GM18507 (cell line): ENCODE results near the gene FAM83E.
"Not testable (repeated sequence)": the region's sequence is repeated elsewhere in the genome, so short reads cannot be mapped to it uniquely, and the experiment has no call there.

Source experiments
- DNase-seq: peaks from one replicate; pipeline ENCODE4 v3.0.0; 2011; ENCODE audit warnings: low read depth; ENCODE audit not compliant: insufficient read length; ENCODE audit errors: extremely low spot score
- FAIRE-seq: peaks from 2 replicates; lab custom pipeline; 2011; peaks lifted over from hg19 to GRCh38; lab: Jason Lieb, UNC

The FAM83E gene

GRCh38 chr19:48644355-48644754 lies 29.5 kb upstream of the FAM83E start:
- no peak for DNase-seq
- no peak for FAIRE-seq

- DNase-seq, result no peak
- no peak for FAIRE-seq
Measured at GRCh38 chr19:48642862-48643261, 28.0 kb upstream of the FAM83E start.

GRCh38 chr19:48641850-48642249 lies 27.0 kb upstream of the FAM83E start:
- FAIRE-seq, result no peak

GRCh38 chr19:48639483-48640375 lies 24.9 kb upstream of the FAM83E start:
- no peak for FAIRE-seq
- no peak for DNase-seq

More at GRCh38 chr19:48641850-48642249, 27.0 kb upstream of the FAM83E start:
- DNase-seq, result no peak

- DNase-seq, result no peak
- no peak for FAIRE-seq
Measured at GRCh38 chr19:48638831-48639381, 24.0 kb upstream of the FAM83E start.

- DNase-seq (no peak), FAIRE-seq (no peak)
Measured at GRCh38 chr19:48637948-48638830, 23.3 kb upstream of the FAM83E start.

- peak; percentile 96 for FAIRE-seq
- peak; percentile 80 for DNase-seq
Measured at GRCh38 chr19:48637449-48637947, 22.6 kb upstream of the FAM83E start.

GRCh38 chr19:48636859-48637448 lies 22.1 kb upstream of the FAM83E start, which contains the start of gene DBP:
Gene DBP (minus strand): TSS chr19:48637379. CDS start chr19:48636994, 385 bp downstream.
- DNase-seq (no peak), FAIRE-seq (no peak)

GRCh38 chr19:48635966-48636858 lies 21.3 kb upstream of the FAM83E start:
- DNase-seq (no peak), FAIRE-seq (no peak)

- DNase-seq (no peak), FAIRE-seq (peak; percentile 72)
Measured at GRCh38 chr19:48635263-48635965, 20.5 kb upstream of the FAM83E start.

- DNase-seq, result peak; percentile 70
- peak; percentile 94 for FAIRE-seq
Measured at GRCh38 chr19:48634424-48635262, 19.8 kb upstream of the FAM83E start.

- DNase-seq, result no peak
- FAIRE-seq, result no peak
Measured at GRCh38 chr19:48634036-48634342, 19.1 kb upstream of the FAM83E start.

GRCh38 chr19:48633148-48634035 lies 18.5 kb upstream of the FAM83E start:
- DNase-seq, result no peak
- FAIRE-seq, result peak; percentile 41

- no peak for DNase-seq
- no peak for FAIRE-seq
Measured at GRCh38 chr19:48632692-48633147, 17.8 kb upstream of the FAM83E start.

- not testable (repeated sequence) for FAIRE-seq, DNase-seq
Measured at GRCh38 chr19:48632286-48632685, 17.4 kb upstream of the FAM83E start.

- FAIRE-seq (no peak), DNase-seq (no peak)
Measured at GRCh38 chr19:48631225-48631624, 16.3 kb upstream of the FAM83E start.
